ENCODE data around the gene RPL27A.

The RPL27A gene

GRCh38 chr11:8702598-8702915, 20.0 kb downstream of the RPL27A start:
- DNase-seq: no peak

DNA sequence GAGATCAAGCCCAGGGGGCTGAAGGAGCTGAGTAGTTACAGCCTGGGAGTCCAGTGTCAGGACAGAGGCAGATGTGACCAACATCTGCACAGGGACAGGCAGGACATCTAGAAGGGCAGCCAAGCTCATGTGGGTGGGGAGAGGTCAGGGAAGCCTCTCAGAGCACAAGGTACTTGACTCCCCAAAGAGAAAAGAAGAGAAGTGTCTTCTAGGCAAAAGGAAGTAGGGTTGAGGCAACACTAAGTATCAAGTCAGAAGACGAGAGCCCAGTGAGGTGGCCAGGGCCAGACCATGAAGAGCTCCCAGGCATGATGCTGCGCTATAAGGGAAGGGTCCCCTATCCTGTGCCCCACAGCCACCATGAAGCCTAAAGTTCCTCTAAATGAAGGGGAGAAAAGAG, 21.5 kb downstream of the RPL27A start:
- no peak for DNase-seq

- no peak for DNase-seq
Observed at GRCh38 chr11:8705146-8705545, 22.6 kb downstream of the RPL27A start.

- no peak for DNase-seq
Observed at GRCh38 chr11:8706673-8707432, 24.3 kb downstream of the RPL27A start.

DNA sequence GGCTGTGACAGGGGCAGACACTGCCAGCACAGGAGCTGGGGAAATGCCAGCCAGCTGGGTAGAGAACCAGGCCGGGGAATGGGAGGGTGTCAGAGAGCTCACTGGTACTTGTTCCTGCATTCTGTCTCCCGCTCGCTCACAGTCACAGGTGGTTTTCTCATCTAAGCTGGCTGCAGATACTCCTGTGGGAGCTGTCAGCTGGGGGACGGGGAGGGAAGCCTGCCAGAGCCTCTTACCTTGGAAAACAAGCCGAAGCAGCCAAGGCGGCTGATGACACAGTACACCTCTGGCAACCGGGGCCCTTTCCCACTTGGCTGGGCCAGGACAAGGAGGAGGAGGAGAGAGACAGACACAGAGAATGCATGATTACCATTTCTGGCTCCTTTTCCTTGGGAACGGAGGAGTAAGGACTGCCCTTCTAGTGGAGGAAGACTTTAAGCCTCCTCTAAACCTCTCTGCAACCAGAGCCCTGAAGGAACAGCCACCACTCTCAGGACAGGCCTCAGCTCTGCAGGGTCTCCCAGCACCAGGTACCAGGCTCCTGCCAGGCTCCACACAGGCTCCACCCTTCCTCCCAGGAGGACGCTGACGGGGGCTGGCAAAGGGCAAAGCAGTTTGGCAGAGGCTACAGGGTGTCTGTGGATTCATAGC, 25.1 kb downstream of the RPL27A start:
- DNase-seq: no peak

DNA sequence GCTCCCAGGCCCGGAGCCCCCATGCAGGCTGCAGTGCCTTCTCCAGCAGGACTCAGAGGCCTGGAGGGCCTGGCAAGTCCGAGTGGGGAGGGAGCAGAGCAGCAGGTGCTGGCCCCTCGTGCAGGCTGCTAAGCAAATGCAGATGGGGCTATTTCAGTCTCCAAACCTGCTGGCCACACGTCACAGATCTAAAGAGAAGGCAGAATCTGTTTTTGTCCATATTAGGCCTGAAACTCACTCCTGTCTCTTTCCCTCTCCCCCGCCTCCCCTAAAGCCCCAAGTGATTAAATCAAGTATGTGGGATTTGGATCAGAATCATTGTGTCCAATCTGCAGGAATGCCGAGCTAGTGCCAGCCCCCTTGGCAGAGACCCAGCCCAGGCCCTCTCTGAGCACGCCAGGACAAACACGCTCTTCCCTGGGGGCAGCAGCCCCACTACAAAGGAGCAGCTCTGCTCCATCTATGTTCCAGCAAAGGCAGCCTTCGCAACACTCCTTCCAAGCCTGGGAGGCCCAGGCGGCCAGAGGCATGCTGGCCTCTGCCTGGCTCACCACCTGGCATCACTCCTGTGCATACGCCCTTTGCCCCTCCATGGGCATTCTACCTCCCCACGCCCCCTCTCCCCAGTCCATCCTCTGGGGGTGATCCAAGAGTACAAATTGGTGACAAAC, 26.5 kb downstream of the RPL27A start:
- no peak for DNase-seq

DNA sequence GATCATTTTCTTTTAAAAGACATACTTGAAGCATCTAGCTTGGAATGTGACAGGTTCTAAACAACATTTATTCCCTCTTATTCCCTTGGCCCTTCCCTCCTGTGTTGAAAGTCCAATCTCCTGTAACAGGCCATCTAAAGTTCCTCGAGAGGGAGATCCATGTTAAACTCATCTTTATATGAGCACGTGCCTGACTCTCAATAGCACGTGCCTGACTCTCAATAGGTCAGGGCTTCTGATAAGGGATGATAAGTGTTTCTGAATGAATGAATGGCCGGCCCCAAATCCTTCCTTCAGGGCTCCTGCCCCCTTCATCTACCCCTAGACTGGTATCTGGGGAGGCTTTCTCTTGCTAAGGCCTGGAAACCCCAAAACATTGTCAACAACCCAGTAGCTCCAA, 27.2 kb downstream of the RPL27A start:
- DNase-seq: no peak

GRCh38 chr11:8711895-8712442, 29.4 kb downstream of the RPL27A start:
- DNase-seq: no peak

DNA sequence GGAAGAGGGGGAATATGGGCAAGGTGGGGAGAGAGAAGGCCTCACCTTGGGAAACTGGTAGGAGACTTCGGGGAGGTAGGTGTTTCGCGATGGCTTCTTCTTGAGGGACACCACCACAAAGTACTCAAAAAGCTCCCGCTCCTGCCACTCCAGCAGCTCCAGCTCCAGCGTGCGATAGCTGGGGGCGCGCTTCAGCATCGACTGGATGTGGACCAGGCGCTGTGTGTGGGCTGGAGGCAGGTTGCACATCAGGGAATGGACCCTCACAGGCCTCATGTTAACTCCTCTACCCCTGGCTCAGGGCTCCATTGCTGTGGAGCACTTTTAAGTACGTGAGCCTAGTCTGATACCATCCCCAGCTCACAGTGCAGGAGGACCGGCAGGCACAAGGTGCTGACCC, 29.9 kb downstream of the RPL27A start:
- DNase-seq: no peak

DNA sequence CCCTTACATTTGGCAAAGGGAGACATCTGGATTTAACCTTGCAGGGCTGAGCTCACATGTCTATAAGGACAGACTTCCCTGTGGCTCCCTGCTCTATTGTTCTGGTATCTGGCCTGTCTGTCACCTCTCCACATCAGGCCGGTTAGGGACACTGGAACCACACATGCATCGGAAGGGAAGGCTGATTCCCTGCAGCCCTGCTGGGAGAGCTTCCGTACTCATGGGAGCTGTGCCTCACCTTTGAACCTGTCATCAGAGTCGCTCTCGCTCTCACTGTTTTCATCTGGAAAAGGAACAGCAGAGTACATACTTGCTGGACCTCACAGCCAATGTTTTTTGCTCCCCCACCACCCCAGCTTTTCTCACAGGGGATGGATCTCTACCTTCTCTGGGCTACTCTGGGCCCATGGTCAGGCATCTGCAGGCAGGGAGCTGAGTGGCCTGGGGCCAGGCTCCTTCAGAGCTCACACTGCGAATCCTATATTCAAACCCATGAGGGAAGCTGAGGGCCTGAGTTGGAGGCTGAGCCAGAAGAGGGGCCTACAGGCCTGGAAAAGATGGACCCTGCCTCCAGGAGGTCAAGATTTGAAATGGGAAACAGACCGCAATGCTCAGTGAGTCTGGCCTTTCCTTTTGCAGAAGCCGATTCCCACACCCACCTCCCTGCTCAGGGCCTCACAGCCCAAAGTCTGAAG, 31.3 kb downstream of the RPL27A start:
- DNase-seq: no peak

GRCh38 chr11:8714622-8715225, 32.1 kb downstream of the RPL27A start:
- DNase-seq: no peak

DNA sequence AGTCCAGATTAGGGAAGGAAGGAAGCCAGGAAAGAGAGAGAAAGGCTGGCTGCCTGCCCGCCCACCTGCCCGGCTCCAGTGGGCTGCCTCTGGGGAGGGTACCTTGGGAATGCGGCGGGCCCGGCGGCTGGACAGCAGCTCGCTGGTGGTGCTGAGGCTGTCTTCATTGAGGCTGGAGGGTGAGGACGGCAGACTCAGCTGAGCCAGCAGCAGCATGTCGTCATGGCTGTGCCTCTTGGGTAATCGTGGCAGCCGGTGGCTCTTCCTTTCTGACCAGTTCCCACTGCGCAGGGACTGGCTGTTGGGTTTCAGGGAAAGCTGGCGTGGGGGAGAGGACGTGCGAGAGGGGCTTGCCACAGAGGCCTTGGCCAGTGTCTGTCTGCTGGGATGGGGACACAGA, 32.9 kb downstream of the RPL27A start:
- DNase-seq: no peak

- no peak for DNase-seq
Observed at GRCh38 chr11:8717544-8717875, 34.9 kb downstream of the RPL27A start.

- no peak for DNase-seq
Observed at GRCh38 chr11:8717876-8718753, 35.5 kb downstream of the RPL27A start.

DNA sequence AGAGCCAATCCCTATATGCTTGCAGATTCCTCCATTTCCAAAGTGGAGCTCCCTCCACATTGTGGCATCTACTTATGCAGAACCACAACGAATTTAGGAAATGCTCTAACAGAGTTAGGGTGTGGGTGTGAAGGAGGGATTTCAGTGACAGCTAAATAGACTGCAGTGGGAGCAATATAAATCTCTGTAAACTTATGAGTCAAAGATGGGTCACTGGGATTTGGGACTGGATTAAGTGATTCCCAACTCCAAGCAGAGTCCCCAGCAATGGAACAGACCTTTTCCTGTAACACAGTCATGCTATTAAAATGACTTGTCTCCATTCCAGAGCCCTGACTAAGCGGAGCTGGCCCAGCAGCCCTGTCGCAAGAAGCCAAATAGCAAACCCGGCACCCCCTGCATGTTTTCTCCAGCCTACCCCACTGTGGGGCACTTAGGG, 36.6 kb downstream of the RPL27A start:
- DNase-seq: no peak

- no peak for DNase-seq
Observed at GRCh38 chr11:8719721-8720120, 37.1 kb downstream of the RPL27A start.

DNA sequence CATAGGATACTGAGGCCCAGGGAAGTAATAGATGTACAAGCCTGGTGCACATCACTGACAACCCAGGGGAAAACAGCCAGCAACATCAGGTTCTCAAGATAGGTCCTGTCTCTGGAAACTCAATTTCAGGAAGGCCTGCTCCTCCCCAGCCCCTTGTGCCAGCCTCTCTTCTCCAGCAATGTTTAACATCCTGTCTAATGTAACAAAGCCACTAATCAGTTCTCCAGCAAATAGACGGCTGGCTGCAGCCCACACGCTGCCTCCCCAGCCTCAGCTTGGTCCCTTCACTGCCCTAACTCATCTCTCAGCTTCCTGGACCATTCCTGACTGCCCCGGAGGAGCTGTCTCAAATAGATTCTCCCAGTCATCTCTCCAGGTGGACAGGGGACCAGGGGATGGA, 37.8 kb downstream of the RPL27A start:
- DNase-seq: peak; percentile 24

GRCh38 chr11:8720868-8721608, 38.4 kb downstream of the RPL27A start:
- no peak for DNase-seq

- DNase-seq: peak; percentile 15
Observed at GRCh38 chr11:8721609-8722500, 39.3 kb downstream of the RPL27A start.

DNA sequence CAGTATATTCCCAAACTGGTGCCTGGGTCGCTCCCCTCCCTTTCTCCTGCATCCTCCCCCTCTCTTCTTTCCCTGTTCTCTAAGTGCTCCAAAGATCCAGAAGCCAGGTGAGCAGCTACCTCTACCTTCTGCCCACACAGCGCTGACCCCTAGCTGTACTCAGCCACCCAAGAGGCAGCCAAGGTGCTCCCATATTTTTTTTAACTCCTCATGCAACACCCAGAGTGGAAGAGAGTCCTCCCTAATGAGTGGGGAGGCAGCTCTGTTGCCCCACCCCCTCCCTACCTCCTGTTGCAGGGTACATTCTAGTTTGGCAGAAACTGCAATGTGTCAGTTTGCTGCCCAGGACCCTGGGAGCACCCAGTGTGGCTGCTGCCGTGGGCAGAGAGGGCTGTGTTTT, 40.2 kb downstream of the RPL27A start:
- no peak for DNase-seq

Data from NCI-H69 (cell line).